Osteoblast (primary cell): ENCODE measurements around the gene ANKS4B. TPM values are rescaled to one million over a fixed set of nuclear protein-coding genes. Genes with fewer than 3 reads are reported as not detected.

Experiments used
- DNase-seq: peaks from one replicate; pipeline ENCODE4 v3.0.0; 2011; ENCODE audit warnings: low spot score, mixed read lengths; ENCODE audit not compliant: insufficient read length; ENCODE audit errors: missing footprints
- H2AFZ ChIP-seq: 2 replicates; pipeline ENCODE4 v1.6.0; 2011; ENCODE audit warnings: mild to moderate bottlenecking, low read length
- H3K27ac ChIP-seq: 2 replicates; pipeline ENCODE4 v1.5.1; 2011; ENCODE audit warnings: mild to moderate bottlenecking, low read depth, low read length, moderate library complexity
- H3K27me3 ChIP-seq: 2 replicates; pipeline ENCODE4 v1.6.0; 2012; ENCODE audit warnings: mild to moderate bottlenecking, control low read depth, inconsistent platforms, low read length, moderate library complexity; ENCODE audit not compliant: insufficient read depth
- H3K36me3 ChIP-seq: 2 replicates; pipeline ENCODE4 v1.5.1; 2011; ENCODE audit warnings: mild to moderate bottlenecking, low read length, control low read depth, moderate library complexity; ENCODE audit not compliant: insufficient read depth
- H3K4me1 ChIP-seq: 2 replicates; pipeline ENCODE4 v1.5.1; 2011; ENCODE audit warnings: mild to moderate bottlenecking, low read length, control low read depth, moderate library complexity; ENCODE audit not compliant: insufficient read depth
- H3K4me2 ChIP-seq: 2 replicates; pipeline ENCODE4 v1.6.0; 2011; ENCODE audit warnings: mild to moderate bottlenecking, low read length; ENCODE audit not compliant: insufficient read depth
- H3K4me3 ChIP-seq: fragments of 200-600 bp; sonication (generic); 3 replicates; pipeline ENCODE4 v1.5.1; 2012; ENCODE audit warnings: mild to moderate bottlenecking, low read length, inconsistent platforms; ENCODE audit not compliant: insufficient read depth
- H3K79me2 ChIP-seq: 2 replicates; pipeline ENCODE4 v1.6.0; 2012; ENCODE audit warnings: mild to moderate bottlenecking, low read length, control low read depth, inconsistent platforms; ENCODE audit not compliant: insufficient read depth
- H3K9me3 ChIP-seq: 2 replicates; pipeline ENCODE4 v1.5.1; 2011; ENCODE audit warnings: low read depth, low read length, control low read depth
- H4K20me1 ChIP-seq: 2 replicates; pipeline ENCODE4 v1.6.0; 2012; ENCODE audit warnings: mild to moderate bottlenecking, low read length, control low read depth; ENCODE audit not compliant: insufficient read depth
- total RNA-seq: library from RNA; depleted of rRNA; stranded (reverse); fragments of >200 nt; gene quantifications from 2 replicates; pipeline ENCODE4 v1.2.3, GENCODE V29; 2012
- TF ChIP-seq, protein P1 (sequence below): IDR thresholded peaks from 2 replicates; pipeline ENCODE4 v1.5.1; 2011; ENCODE audit warnings: mild to moderate bottlenecking, low read depth, low read length, moderate library complexity; ENCODE audit errors: extremely low read depth

ANKS4B gene
- total RNA-seq, 1 donor: not detected

DNA sequence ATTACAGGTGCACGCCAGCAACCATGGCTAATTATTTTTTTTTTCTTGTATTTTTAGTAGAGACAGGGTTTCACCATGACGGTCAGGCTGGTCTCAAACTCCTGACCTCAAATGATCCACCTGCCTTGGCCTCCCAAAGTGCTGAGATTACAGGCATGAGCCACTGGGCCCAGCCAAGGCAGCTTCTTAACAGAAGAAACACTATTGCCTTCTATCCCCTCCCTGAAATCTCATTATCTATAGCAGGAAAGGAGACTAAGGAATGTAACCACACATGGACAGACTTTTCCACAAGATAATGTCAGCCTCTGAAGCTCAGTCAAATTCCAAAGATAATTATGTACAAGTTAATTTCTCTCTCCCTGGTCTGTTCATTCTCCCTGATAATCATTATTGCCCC is 16.4 kb upstream of the ANKS4B start:
- Histone ChIP-seq H4K20me1 (no peaks in the 10 kb centered on the region), H3K27ac (no peak overlapping the region), H3K27me3 (peaks cover 28% of the 10 kb centered on the region), H2AFZ (no peak overlapping the region), H3K4me2 (no peak overlapping the region), H3K9me3 (no peaks in the 10 kb centered on the region), H3K79me2 (no peaks in the 10 kb centered on the region), H3K4me3 (no peak overlapping the region), H3K36me3 (no peaks in the 10 kb centered on the region), H3K4me1 (no peaks in the 10 kb centered on the region)
- TF ChIP-seq, protein P1, sequence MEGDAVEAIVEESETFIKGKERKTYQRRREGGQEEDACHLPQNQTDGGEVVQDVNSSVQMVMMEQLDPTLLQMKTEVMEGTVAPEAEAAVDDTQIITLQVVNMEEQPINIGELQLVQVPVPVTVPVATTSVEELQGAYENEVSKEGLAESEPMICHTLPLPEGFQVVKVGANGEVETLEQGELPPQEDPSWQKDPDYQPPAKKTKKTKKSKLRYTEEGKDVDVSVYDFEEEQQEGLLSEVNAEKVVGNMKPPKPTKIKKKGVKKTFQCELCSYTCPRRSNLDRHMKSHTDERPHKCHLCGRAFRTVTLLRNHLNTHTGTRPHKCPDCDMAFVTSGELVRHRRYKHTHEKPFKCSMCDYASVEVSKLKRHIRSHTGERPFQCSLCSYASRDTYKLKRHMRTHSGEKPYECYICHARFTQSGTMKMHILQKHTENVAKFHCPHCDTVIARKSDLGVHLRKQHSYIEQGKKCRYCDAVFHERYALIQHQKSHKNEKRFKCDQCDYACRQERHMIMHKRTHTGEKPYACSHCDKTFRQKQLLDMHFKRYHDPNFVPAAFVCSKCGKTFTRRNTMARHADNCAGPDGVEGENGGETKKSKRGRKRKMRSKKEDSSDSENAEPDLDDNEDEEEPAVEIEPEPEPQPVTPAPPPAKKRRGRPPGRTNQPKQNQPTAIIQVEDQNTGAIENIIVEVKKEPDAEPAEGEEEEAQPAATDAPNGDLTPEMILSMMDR: no peak
- no peak for DNase-seq

DNA sequence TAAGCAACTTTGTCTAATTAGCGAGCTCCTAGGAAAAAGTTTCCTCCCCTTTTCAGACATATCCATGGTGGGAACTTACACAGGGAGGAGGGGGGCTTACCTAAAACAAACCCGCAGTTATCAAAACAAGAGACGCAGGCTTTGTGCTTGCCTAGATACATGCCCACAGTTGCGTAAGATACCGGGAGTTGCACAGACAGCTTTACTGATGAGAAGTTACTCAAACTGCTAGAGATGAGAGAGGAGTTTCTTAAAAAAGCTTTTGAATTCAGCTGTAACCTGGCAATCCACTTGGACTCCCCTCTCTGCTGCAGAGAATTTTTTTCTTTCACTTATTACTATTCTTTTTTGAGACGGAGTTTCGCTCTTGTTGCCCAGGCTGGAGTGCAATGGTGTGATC is 15.3 kb upstream of the ANKS4B start:
- no peak for DNase-seq
- no peak overlapping the region for H3K4me3 ChIP-seq
- no peak overlapping the region for H3K27ac ChIP-seq
- peaks cover 33% of the 10 kb centered on the region for H3K27me3 ChIP-seq
- H3K9me3 ChIP-seq: no peaks in the 10 kb centered on the region
- no peak overlapping the region for H2AFZ ChIP-seq
- no peaks in the 10 kb centered on the region for H4K20me1 ChIP-seq
- no peaks in the 10 kb centered on the region for H3K4me1 ChIP-seq
- H3K4me2 ChIP-seq: no peak overlapping the region
- no peaks in the 10 kb centered on the region for H3K79me2 ChIP-seq
- no peaks in the 10 kb centered on the region for H3K36me3 ChIP-seq
- TF ChIP-seq, protein P1: no peak

DNA sequence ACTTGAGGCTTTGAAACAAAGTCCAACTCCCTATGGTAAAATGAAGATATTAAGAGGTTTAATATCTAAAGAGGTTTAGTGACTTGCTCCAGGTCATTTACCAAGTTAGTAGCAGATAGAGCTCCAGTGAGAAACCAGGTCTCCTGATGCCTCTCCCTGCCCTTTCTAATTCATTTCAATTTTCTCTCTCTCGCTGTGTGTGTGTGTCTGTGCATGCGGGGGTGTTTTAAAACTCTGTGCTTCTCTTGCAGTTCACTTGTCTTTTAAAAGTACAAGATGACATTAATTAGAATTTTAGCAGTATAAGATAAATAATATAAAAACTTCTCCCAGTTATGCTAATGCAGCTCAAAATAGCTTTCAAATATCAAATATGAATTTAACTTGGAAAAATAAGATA is 13.9 kb upstream of the ANKS4B start:
- no peak for DNase-seq
- H2AFZ ChIP-seq: no peak overlapping the region
- peaks cover 31% of the 10 kb centered on the region for H3K27me3 ChIP-seq
- H3K27ac ChIP-seq: no peak overlapping the region
- no peaks in the 10 kb centered on the region for H3K4me1 ChIP-seq
- H3K4me3 ChIP-seq: no peak overlapping the region
- no peak overlapping the region for H3K4me2 ChIP-seq
- no peaks in the 10 kb centered on the region for H3K79me2 ChIP-seq
- H3K9me3 ChIP-seq: no peaks in the 10 kb centered on the region
- no peaks in the 10 kb centered on the region for H4K20me1 ChIP-seq
- H3K36me3 ChIP-seq: no peaks in the 10 kb centered on the region
- TF ChIP-seq, protein P1: no peak

DNA sequence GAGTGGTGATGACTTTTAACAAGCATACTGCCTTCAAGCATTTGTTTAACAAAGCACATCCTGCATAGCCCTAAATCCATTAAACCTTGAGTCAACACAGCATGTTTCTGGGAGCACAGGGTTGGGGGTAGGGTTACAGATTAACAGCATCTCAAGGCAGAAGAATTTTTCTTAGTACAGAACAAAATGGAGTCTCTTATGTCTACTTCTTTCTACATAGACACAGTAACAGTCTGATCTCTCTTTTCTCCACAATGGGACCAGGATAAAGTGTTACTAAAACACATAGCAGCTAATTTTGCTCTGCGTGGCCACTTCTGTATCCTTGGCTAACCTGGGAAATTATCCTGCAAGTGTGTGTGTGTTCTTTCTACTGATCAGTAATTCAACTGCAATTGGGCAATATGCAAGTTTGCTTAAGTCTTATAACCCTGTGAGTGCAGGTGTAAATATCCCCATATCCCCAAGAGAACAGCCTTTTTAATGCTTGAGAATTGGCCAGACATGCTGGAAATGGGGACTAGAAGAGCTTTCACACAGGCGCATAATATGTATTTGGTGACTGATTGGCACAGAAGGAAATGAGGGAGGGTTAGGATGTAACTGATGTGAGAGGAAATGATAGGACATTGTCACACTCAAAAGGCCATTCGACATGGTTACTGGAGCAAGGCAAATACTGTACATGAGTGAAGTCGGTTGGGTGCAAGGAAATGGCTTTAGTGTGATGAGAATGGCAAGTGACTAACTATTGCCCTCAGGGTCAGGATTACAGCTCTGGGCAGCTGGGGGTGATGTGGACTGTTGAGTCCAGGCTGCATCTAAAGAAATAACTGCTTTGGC is 10.8 kb upstream of the ANKS4B start:
- Histone ChIP-seq H3K36me3 (no peaks in the 10 kb centered on the region), H4K20me1 (no peaks in the 10 kb centered on the region), H3K79me2 (no peaks in the 10 kb centered on the region), H3K4me1 (no peaks in the 10 kb centered on the region), H2AFZ (no peak overlapping the region), H3K27ac (no peak overlapping the region), H3K4me2 (no peak overlapping the region), H3K4me3 (no peak overlapping the region), H3K27me3 (peaks cover 49% of the 10 kb centered on the region), H3K9me3 (no peaks in the 10 kb centered on the region)
- TF ChIP-seq, protein P1: no peak
- peak; percentile 31 for DNase-seq
